ENCODE measurements around the gene CARNS1. TPM values are rescaled to one million over a fixed set of nuclear protein-coding genes. Genes with fewer than 3 reads are reported as not detected.
A peak's percentile ranks its signal among the peaks of the same experiment; 100 is the strongest.

Gene CARNS1
- total RNA-seq, 4 donors from 2014 or later, result 0.21 to 0.94 (median 0.74) TPM

GRCh38 chr11:67442504-67443404, 27.3 kb downstream of the CARNS1 start:
- H3K9me3 ChIP-seq, result no peaks in the 10 kb centered on the region
- no peak for TF ChIP-seq POLR2AphosphoS5 (IDR thresholded peaks at IDR 0.05)
- no peak for TF ChIP-seq EP300 (IDR thresholded peaks at IDR 0.05)
- no peak for TF ChIP-seq POLR2A (IDR thresholded peaks at IDR 0.05)
- TF ChIP-seq CTCF (IDR thresholded peaks at IDR 0.05), result no peak

GRCh38 chr11:67445515-67445914, 30.0 kb downstream of the CARNS1 start:
- 94% methylated on average over 5 of the region's 5 CpGs for WGBS
- no peaks in the 10 kb centered on the region for H3K27me3 ChIP-seq
- H3K36me3 ChIP-seq, result peaks cover 15% of the 10 kb centered on the region
- H3K9me3 ChIP-seq, result no peaks in the 10 kb centered on the region
- no peak overlapping the region for H3K4me3 ChIP-seq
- H3K27ac ChIP-seq, result no peak overlapping the region
- H3K4me1 ChIP-seq, result peaks cover 34% of the 10 kb centered on the region
- TF ChIP-seq EP300 (IDR thresholded peaks at IDR 0.05), result no peak
- TF ChIP-seq POLR2AphosphoS5 (IDR thresholded peaks at IDR 0.05), result no peak
- TF ChIP-seq POLR2A (IDR thresholded peaks at IDR 0.05), result no peak
- TF ChIP-seq CTCF (IDR thresholded peaks at IDR 0.05), result no peak
- no peak for DNase-seq (ENCODE audit: low spot score in 2 of 2)

More at GRCh38 chr11:67442504-67443404, 27.3 kb downstream of the CARNS1 start:
- WGBS, result 32% methylated on average over 24 of the region's 45 CpGs
- peaks cover 36% of the 10 kb centered on the region for H3K36me3 ChIP-seq
- no peak for DNase-seq (ENCODE audit: low spot score in 2 of 2)
- peaks cover 51% of the 10 kb centered on the region for H3K4me1 ChIP-seq
- H3K4me3 ChIP-seq, result peak overlapping the region; percentile 91
- no peaks in the 10 kb centered on the region for H3K27me3 ChIP-seq
- peak overlapping the region; percentile 93 for H3K27ac ChIP-seq

- DNase-seq (ENCODE audit: low spot score in 2 of 2), result no peak
These were observed 32.7 kb downstream of the CARNS1 start for GRCh38 chr11:67448220-67448609.

GRCh38 chr11:67449116-67449844, 33.8 kb downstream of the CARNS1 start:
- Histone ChIP-seq H3K4me1 (peaks cover 5% of the 10 kb centered on the region), H3K9me3 (no peaks in the 10 kb centered on the region), H3K4me3 (no peak overlapping the region), H3K27ac (no peak overlapping the region), H3K27me3 (no peaks in the 10 kb centered on the region), H3K36me3 (no peaks in the 10 kb centered on the region)
- peak in 1 of 2 donors; percentile 58 for DNase-seq (ENCODE audit: low spot score in 2 of 2)
- no peak for TF ChIP-seq EP300 (IDR thresholded peaks at IDR 0.05)
- no peak for TF ChIP-seq POLR2A (IDR thresholded peaks at IDR 0.05)
- TF ChIP-seq POLR2AphosphoS5 (IDR thresholded peaks at IDR 0.05), result no peak
- no peak for TF ChIP-seq CTCF (IDR thresholded peaks at IDR 0.05)
- 81% methylated on average over 9 of the region's 9 CpGs for WGBS

More at GRCh38 chr11:67448220-67448609, 32.7 kb downstream of the CARNS1 start:
- WGBS, result 94% methylated on average over 7 of the region's 7 CpGs
- no peak for TF ChIP-seq EP300 (IDR thresholded peaks at IDR 0.05)
- TF ChIP-seq CTCF (IDR thresholded peaks at IDR 0.05), result no peak
- no peak for TF ChIP-seq POLR2A (IDR thresholded peaks at IDR 0.05)
- TF ChIP-seq POLR2AphosphoS5 (IDR thresholded peaks at IDR 0.05), result no peak
- no peaks in the 10 kb centered on the region for H3K9me3 ChIP-seq
- peaks cover 8% of the 10 kb centered on the region for H3K4me1 ChIP-seq
- H3K27me3 ChIP-seq, result no peaks in the 10 kb centered on the region
- H3K27ac ChIP-seq, result no peak overlapping the region
- no peaks in the 10 kb centered on the region for H3K36me3 ChIP-seq
- no peak overlapping the region for H3K4me3 ChIP-seq
